Left lung (tissue), 10 donors: Measurements from ENCODE around the gene MXD4. TPM values are rescaled to one million over a fixed set of nuclear protein-coding genes. Genes with fewer than 3 reads are reported as not detected.

Experiments used
- ATAC-seq: fragments of 200-7000 bp; cut with Tn5 transposase; one replicate; pipeline ENCODE4 v1.9.1; 2020; ENCODE audit warnings: moderate library complexity
- DNase-seq, 4 donors: peaks; one replicate each; pipeline ENCODE4 v3.0.0-alpha.2; 2013 to 2020
- H3K27ac ChIP-seq, 2 donors: fragments of 200-600 bp; sonication (generic) in 1 of 2; one replicate each; pipeline versions ENCODE4 v1.5.0 to v1.8.0; 2020 to 2021
- H3K27me3 ChIP-seq, 2 donors: fragments of 200-600 bp; sonication (generic) in 1 of 2; one replicate each; pipeline versions ENCODE4 v1.5.0 to v1.8.0; 2020 to 2021
- H3K36me3 ChIP-seq, 2 donors: fragments of 200-600 bp; sonication (generic) in 1 of 2; one replicate each; pipeline versions ENCODE4 v1.5.0 to v1.8.0; 2020 to 2021
- H3K4me1 ChIP-seq, 2 donors: fragments of 200-600 bp; one replicate each; pipeline ENCODE4 v1.8.0; 2021
- H3K4me3 ChIP-seq, 2 donors: fragments of 200-600 bp; sonication (generic) in 1 of 2; one replicate each; pipeline versions ENCODE4 v1.5.0 to v1.8.0; 2020 to 2021; ENCODE audit warnings: mild to moderate bottlenecking in 1 of 2
- H3K9me3 ChIP-seq, 2 donors: fragments of 200-600 bp; sonication (generic) in 1 of 2; one replicate each; pipeline versions ENCODE4 v1.5.0 to v1.8.0; 2020 to 2021
- intact Hi-C, 2 donors: fragments of 100-400 bp; cut with DNase I; formaldehyde crosslinking; loops; one replicate each; pipeline versions ENCODE4 v1.11.2 to v1.14.2; 2022
- polyA plus RNA-seq, 6 donors: library from polyadenylated mRNA; unstranded; fragments of 120-200 nt; gene quantifications; one replicate each; pipeline ENCODE4 v1.2.1, GENCODE V29; 2013; ENCODE audit not compliant: insufficient read length in 6 of 6
- total RNA-seq, 2 donors: library from RNA; stranded (reverse); fragmentation: NEBNext Ultra II Directional; extraction: Animal tissue kit (Norgen Biotek cat#: 25700); gene quantifications; one replicate each; pipeline ENCODE4 v1.2.1, GENCODE V29; 2021
- TF ChIP-seq, protein P1 (sequence below), 2 donors: fragments of 200-600 bp; sonication (generic) in 1 of 2; IDR thresholded peaks; one replicate each; pipeline versions ENCODE4 v1.5.0 to v1.8.0; 2021; ENCODE audit warnings: antibody characterized with exemption in 2 of 2
- donor health status: DM: no; HTN: yes; CAD: no.
- donor health status: DM: no; HTN: no; CAD: no.

MXD4 gene
- total and polyA plus RNA-seq, 8 donors = 52.4 to 113 (median 81.9) TPM

DNA sequence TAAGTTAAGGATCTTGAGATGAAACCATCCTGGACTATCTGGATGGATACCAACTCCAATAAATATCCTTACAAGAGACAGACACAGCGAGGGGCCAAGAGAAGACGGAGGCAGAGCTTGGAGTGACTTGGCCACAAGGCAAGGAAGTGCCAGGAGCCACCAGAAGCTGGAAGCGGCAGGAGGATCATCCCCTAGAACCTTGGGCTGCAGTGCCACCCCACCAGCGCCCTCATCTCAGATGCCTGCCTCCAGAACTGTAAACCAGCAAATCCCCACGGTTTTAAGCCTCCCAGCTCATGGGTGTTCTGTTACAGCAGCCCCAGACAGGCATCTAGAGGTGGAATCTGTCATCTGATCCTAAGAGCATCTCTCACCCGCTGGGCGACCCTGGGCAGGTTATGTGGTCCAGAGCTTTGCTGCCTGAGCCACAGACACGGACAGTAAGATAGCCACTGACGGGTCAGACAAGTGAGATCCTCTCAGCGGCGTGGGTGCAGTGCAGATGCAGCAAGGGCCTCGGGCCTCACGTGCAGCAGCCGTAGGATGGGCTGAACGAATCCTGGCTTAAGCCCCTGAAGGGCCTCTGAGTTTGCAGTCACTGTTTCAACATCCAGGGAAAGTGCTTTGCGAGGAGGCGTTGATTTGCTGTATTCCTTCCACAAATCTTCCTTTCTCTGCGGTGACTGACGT is 25.1 kb upstream of the MXD4 start:
- Histone ChIP-seq H3K27ac (no peak overlapping the region), H3K36me3 (peaks cover 0 to 3% of the 10 kb centered on the region in 2 donors), H3K4me1 (peaks cover 0 to 3% of the 10 kb centered on the region in 2 donors), H3K4me3 (no peak overlapping the region), H3K9me3 (no peaks in the 10 kb centered on the region), H3K27me3 (no peaks in the 10 kb centered on the region)
- ATAC-seq = no peak
- TF ChIP-seq, protein P1, sequence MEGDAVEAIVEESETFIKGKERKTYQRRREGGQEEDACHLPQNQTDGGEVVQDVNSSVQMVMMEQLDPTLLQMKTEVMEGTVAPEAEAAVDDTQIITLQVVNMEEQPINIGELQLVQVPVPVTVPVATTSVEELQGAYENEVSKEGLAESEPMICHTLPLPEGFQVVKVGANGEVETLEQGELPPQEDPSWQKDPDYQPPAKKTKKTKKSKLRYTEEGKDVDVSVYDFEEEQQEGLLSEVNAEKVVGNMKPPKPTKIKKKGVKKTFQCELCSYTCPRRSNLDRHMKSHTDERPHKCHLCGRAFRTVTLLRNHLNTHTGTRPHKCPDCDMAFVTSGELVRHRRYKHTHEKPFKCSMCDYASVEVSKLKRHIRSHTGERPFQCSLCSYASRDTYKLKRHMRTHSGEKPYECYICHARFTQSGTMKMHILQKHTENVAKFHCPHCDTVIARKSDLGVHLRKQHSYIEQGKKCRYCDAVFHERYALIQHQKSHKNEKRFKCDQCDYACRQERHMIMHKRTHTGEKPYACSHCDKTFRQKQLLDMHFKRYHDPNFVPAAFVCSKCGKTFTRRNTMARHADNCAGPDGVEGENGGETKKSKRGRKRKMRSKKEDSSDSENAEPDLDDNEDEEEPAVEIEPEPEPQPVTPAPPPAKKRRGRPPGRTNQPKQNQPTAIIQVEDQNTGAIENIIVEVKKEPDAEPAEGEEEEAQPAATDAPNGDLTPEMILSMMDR (IDR thresholded peaks at IDR 0.05) = no peak
- intact Hi-C loops = no loop called here
- DNase-seq = peak in 2 of 4 donors; percentile 19 to 49

GRCh38 chr4:2285613-2286381 is 23.9 kb upstream of the MXD4 start:
- Histone ChIP-seq H3K4me1 (peaks cover 0 to 4% of the 10 kb centered on the region in 2 donors), H3K9me3 (no peaks in the 10 kb centered on the region), H3K27ac (no peak overlapping the region), H3K36me3 (peaks cover 0 to 3% of the 10 kb centered on the region in 2 donors), H3K27me3 (no peaks in the 10 kb centered on the region), H3K4me3 (no peak overlapping the region)
- DNase-seq (peak in 2 of 4 donors; percentile 31 to 68), ATAC-seq (no peak)
- TF ChIP-seq, protein P1 (IDR thresholded peaks at IDR 0.05) = no peak
- intact Hi-C loops = no loop called here

- peaks cover 0 to 4% of the 10 kb centered on the region in 2 donors for H3K4me1 ChIP-seq
- ATAC-seq = no peak
- TF ChIP-seq, protein P1 (IDR thresholded peaks at IDR 0.05) = no peak
Measured at GRCh38 chr4:2284934-2285612, 23.2 kb upstream of the MXD4 start.

GRCh38 chr4:2284161-2284933 is 22.4 kb upstream of the MXD4 start:
- TF ChIP-seq, protein P1 (IDR thresholded peaks at IDR 0.05) = no peak
- ATAC-seq (no peak), DNase-seq (peak in 2 of 4 donors; percentile 18 to 54)
- no peaks in the 10 kb centered on the region for H3K9me3 ChIP-seq
- no peak overlapping the region for H3K4me3 ChIP-seq
- H3K27ac ChIP-seq = no peak overlapping the region
- no peaks in the 10 kb centered on the region for H3K36me3 ChIP-seq
- intact Hi-C loops = no loop called here
- no peaks in the 10 kb centered on the region for H3K27me3 ChIP-seq
- peaks cover 0 to 4% of the 10 kb centered on the region in 2 donors for H3K4me1 ChIP-seq

More at GRCh38 chr4:2284934-2285612, 23.2 kb upstream of the MXD4 start:
- no peak overlapping the region for H3K4me3 ChIP-seq
- no peaks in the 10 kb centered on the region for H3K27me3 ChIP-seq
- intact Hi-C loops = no loop called here
- DNase-seq = peak in 2 of 4 donors; percentile 25 to 36
- no peaks in the 10 kb centered on the region for H3K9me3 ChIP-seq
- H3K27ac ChIP-seq = no peak overlapping the region
- H3K36me3 ChIP-seq = peaks cover 0 to 3% of the 10 kb centered on the region in 2 donors
